DMS 273 (cell line): ENCODE results near the gene POLR1D.
"Not testable (repeated sequence)": the region's sequence is repeated elsewhere in the genome, so short reads cannot be mapped to it uniquely, and the experiment has no call there.

Experiments
- DNase-seq: peaks from one replicate; lab custom pipeline; 2025; ENCODE audit not compliant: unreplicated experiment; lab: John Stamatoyannopoulos, UW

POLR1D gene

DNA sequence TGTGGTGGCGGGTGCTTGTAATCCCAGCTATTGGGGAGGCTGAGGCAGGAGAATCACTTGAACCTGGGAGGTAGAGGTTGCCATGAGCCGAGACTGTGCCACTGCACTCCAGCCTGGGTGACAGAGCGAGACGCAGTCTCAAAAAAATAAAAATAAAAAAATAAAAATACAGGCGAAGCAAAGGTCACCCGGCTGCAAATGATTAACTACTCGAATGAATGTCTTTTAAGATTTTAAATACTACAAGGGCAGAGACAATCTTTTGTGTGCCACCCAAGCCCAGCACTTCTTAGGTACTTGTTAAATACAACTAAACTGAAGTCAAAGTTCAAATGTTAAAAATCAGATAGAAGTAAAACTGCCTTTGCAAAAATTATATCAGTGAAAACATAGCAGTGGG lies 8.1 kb upstream of the POLR1D start:
- DNase-seq = no peak

DNA sequence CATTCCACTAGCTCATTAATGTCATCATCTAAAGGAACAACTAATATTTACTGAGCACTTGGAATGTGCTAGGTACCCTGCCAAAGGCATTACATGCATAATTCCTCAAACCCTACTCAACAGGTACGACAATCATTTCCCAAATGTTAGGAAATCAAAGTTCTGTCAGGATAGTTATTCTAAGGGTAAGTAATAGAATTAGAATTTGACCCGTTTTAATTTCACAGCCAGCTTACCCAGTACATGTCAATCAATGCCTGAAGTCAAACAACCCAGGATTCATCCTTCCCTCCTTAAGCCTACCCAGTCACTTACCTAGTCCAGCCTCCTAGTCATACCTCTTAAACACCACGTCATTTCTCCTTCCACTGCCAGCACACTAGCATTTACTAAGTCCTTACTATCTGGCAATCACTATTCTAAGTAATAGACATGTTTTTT lies 3.8 kb upstream of the POLR1D start:
- DNase-seq = no peak

DNA sequence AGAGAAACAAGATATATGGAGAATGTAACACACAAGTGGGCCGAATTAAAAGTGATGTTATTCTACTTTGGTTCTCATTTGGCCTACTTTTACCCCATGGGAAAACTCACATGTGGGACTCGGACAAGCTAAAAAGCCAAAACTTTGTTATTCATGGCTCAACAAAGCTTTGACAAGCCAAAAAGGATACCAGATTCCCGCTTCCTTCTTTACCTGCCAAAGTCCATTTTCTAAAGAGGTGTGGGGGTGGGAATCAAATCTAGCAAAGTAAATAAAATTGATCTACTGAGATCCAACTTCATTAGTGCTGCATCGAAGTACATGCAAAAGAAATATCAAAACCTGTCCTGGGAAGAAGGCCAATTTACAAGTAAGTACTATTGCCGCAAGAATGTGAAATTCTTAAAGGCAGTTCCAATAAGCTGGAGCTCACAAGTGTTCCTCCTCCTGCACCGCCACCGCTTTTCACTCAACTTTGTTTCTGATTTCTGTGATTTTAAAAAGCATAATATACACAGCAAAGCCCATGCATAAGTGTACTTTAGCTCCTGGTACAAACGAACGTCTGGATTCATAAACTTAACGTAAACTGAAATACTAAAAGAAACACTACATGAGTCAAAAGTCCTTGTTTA lies 2.5 kb upstream of the POLR1D start:
- peak; percentile 6 for DNase-seq

DNA sequence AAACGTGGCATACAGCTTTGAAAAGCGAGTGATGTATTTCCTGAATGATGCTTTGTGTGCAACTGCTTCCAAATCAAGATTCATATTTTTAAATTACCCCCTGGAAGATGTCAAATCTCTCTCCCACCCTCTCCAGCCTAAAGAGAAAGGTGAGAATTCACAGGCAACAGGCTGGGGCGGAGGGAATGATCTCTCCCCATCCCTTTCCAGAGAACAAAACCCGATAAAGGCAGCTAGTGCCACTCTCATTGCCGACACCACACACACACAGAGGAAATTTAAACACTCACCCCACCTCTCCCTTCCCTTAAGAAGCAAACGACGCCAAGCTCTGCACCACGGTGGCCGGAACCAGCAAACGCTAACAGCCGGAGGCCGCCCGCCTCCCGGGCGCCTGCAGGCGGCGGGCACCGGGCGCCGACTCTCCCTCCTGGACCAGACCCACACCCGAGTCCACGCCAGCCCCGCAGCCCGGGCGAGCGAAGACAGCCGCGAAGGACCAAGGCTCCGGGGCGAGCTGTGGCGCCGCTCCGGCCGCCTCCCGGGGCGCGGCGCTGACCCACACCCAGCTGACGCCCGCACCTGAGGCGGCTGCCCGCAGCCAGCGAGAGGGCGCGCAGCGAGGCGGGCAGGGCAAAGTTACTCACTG lies 1.8 kb upstream of the POLR1D start:
- DNase-seq = peak; percentile 54

DNA sequence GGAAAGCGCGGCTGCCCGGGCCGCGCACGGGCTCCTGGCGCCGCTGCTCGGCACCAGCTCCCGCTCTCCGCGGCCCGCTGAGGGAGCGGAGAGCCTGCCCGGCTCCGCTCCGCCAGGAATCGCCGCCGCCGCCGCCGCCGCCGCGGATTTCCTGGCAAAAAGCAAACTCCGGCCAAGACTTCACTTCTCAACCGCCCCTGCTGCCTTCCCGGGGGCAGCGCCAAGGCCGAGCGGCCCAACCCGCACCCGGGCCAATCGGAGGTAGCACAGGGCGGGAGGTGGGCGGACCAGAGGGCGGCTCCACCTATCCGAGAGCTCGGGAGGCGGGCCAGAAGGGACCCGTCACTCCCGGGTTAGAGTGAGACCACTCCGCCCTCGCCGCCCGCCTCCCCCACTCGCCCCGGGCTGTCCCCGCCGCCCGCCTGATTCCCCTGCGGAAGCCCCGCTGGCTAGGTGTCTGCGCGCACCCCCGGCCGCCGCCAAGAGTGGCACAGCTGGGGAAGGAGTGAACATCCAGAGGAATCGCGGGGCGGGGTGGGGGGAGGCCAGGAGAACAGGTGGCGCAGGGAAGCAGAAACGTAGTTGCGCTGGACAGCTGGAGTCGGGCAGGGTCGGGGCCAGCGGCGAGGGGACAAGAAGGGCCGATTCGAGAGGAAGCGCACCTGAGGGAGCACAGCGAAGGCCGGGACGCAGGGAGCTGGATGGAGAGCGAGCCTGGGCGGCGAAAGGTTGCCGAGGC lies 1.1 kb upstream of the POLR1D start, which contains the start of gene LNX2:
LNX2 (minus strand) TSS at position 153 of the 739 bp plus-strand sequence. CDS start 38,826 bp downstream, outside the sequence.
- peak; percentile 97 for DNase-seq

DNA sequence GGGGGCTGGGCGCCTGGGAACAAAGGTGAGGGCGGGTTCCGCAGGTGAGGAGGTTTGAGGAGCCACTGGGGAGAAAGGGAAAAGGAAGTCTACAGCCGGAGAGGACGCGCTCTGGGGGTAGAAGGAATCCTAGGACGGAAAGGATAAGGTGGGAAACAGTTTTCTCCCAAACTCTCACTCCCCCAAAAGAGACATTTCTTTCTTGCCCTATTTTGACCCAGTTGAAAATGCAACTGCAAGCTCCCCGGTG lies 651 bp upstream of the POLR1D start:
- peak; percentile 63 for DNase-seq

DNA sequence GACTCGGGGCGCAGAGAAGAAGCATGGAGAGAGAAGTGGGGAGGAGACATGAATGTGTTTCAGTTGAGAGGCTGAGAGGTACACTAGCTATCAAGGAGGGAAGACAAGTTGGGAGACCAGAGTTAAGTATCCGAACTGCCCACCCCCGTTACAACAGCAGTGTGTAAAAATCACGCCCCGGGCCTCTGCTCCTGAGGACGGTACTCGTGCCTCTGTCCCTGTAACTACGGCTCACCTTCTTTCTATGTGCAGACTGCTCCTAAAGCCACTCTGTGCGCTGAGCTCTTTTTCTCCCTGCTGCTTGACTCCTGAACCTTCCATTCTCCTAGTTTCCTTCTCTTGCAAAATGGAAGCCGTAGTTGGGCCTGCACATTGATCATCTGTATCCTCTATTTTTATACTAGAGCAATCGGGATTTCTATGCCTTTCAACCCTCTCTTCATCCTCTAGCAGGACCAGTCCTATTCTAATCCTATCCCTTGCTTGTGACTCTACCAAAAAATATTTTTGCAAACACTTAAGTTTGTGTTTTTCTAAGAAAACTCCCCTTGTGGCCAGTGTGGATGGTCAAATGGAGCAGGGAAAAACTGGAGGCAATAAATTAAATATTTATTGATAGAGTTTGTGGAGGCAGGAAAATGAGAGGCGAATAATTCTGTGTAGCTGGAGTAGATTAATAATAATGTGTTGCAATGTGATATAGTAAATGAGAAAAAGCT lies 569 bp downstream of the POLR1D start:
- peak; percentile 44 for DNase-seq

DNA sequence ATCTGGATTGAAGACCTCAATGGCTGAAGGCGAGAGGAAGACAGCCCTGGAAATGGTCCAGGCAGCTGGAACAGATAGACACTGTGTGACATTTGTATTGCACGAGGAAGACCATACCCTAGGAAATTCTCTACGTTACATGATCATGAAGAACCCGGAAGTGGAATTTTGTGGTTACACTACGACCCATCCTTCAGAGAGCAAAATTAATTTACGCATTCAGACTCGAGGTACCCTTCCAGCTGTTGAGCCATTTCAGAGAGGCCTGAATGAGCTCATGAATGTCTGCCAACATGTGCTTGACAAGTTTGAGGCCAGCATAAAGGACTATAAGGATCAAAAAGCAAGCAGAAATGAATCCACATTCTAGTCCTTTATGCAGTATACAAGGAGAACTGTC lies 1.2 kb downstream of the POLR1D start:
- no peak for DNase-seq

DNA sequence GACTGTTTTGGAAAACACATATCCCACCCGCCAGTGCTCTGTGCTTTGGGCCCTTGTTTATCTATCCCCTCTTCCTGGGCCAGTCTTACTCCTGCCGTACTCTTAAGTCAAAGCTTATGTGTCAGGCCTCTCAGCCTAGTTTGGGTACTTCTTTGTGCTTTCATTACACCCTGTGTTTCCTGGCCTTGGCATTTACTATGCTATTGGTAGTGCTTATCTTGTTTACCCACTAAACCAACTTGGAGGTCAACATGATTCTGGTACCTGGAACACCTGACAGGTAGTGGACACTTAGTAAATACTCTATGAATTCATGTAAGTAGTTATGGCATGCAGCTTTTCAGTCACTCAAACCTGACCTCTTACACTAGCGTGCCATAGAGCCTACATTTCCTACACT lies 2.4 kb downstream of the POLR1D start:
- no peak for DNase-seq

DNA sequence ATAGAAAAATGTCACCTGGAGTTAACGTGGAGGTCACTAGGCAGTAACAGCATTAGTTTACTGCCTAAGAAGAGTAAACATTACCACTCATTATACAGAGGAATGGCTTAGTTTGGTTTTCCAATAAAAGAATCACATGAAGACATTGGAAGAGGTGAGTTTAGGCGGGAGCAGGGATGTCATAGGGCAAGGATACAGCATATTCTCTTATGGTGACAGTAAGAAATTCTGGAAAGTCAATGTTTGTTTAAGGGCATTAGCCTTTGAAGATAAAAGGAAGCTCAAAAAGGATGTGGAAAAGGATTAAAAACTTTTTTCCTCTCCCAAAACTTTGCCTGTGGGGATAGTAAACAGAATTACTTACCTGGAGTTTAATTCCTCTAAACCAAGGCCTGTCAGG lies 4.1 kb downstream of the POLR1D start:
- DNase-seq = no peak

DNA sequence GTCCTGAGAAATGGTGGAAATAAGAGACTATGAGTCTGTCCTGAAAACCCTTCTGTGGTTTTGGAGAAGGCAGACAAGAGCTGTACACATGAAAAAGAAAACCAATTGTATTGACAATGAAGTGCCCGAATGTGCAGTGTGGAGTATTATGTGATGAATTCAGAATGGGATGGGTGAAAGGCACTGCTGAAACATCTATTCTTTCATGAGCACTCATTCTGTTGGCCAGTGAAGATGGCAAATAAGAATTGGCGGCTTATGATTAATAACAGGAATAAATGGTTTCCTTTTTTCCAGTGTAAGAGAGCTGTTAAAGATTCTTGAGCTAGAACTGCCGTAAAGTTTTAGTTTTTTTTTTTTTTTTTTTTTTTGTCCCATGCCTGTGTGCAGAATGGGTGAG lies 5.7 kb downstream of the POLR1D start:
- no peak for DNase-seq

DNA sequence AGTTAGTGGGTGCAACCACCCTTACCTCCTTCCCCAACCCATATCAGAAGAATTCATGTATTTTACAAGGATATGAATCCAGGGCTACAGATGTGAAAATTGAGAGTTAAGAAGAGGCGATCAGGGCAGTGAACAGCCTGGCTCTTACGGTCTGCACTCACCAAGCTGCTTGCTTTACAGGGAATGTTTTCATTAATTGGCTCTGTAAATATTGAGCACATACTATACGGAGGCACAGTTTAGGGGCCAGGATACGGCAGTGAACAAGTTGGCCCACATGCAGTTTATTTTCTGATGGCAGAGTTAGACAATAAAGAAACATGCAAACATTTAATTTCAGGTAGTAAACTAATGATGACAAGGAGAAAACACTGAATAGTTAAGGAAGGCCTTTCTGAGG lies 6.4 kb downstream of the POLR1D start:
- no peak for DNase-seq

DNA sequence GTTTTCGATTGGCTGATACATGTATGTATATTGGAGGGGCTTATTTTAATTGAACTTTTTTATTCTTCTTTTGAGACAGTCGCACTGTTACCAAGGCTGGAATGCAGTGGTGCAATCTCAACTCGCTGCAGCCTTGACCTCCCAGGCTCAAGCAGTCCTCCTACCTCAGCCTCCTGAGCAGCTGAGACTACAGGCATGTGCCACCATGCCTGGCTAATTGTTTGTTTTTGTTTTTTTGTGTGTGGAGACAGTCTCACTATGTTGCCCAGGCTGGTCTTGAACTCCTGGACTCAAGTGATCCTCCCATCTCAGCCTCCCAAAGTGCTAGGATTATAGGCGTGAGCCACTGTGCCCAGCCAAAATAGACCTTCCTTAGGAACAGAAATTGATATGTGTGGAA lies 7.1 kb downstream of the POLR1D start:
- DNase-seq = not testable (repeated sequence)

DNA sequence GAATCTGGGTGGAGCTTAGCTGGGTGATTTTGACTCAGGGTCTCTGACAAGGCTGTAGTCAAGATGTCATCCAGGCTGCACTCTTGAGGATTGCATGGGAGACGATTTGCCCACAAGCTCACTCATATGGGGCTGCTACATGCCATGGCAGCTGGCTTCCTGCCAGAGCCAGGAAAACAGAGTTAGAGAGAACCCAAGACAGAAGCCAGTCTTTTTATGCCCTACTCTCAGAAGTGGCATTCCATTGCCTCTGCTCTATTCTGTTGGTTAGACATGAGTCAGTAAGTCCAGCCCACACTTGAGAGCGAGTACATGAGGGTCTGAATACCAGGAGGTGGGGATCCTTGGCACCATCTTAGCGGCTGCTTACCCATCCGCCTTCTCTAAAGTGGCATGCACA lies 9.5 kb downstream of the POLR1D start:
- DNase-seq = peak; percentile 10

DNA sequence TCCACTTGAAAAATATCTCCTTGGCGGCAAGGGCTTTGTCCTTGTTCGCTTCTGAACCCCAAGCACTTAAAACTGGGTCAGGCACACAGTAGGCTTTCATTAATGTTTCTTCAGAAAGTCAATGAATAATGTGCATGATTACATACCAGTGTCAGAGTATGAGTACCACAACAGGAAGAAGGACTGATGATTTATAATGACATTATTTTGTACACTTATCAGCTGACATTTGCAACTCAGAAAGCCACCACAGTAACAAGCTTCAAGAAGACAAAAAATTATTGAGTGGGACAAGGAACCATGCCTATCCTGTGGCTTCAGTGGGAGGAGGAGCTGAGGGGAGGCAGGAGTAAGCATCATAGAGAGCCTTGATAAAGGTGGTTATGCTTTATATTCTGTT lies 10.0 kb downstream of the POLR1D start:
- no peak for DNase-seq

DNA sequence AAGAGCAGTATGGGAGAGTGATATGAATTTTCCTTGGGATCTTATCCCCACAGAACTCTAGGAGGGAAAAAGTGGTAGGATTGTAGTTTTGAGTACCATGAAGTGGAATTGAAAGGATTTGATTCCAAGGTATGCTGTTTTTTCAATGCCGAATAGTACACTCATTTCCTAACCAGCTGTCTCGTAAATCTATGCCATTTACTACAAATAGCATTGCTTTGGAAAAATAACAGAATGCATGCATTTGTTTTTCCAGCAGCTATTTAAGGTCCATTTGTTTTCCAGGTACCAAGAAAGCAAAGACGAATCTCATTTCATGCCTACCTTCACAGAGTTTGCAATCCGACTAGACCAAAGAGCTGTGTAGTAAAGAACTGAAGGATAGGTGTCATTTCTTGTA lies 10.5 kb downstream of the POLR1D start:
- no peak for DNase-seq

DNA sequence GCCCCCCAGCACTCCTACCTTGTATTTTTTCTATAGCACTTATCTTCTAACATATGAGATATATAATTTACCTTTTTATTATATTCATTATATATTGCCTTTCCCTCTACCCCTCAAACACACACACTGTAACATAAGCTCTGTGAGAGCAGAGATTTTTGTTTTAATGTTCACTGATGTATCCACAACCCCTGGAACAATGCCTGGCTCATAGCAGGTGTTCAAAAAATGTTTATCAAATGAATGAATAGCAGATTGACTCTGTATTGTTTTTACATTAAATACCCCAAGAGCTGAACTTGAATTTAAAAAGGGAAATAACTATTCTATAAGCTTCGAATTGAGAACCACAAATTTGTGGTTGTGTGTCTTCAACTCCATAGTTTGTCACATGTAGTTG lies 11.0 kb downstream of the POLR1D start:
- DNase-seq = no peak

DNA sequence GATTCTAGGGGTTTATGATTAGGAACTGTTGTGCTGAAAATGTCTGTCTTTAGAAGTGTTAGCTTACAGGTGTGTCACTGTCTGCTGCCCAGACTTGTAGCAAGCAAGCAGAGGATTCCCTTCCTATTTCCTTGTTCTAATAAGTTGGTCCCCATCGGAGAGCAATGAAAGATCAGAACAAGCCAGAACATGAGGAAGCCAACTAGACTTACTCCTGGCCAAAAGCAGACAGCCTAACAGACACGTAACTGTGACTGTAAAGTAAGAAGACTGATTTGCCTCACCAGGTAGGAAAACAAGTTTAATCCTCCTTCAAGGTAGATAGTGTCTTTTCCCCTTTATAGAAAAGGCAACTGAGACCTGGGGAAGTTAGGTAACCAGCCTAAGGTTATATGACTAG lies 12.5 kb downstream of the POLR1D start:
- no peak for DNase-seq

DNA sequence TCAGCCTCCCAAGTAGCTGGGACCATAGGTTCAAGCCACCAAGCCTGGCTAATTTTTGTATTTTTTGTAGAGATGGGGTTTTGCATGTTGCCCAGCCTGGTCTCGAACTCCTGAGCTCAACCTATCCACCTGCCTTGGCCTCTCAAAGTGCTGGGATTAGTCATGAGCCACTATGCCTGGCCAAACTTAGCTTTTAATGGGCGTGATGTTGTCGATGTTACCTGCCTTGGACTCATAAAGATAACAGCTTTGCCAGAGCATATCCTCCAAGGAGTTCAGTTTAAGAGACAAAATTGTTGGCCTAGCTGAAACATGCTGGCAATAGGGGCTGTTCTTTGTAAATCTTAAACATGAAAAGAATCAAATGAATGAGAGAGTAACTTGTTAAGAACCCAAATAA lies 13.1 kb downstream of the POLR1D start:
- no peak for DNase-seq

DNA sequence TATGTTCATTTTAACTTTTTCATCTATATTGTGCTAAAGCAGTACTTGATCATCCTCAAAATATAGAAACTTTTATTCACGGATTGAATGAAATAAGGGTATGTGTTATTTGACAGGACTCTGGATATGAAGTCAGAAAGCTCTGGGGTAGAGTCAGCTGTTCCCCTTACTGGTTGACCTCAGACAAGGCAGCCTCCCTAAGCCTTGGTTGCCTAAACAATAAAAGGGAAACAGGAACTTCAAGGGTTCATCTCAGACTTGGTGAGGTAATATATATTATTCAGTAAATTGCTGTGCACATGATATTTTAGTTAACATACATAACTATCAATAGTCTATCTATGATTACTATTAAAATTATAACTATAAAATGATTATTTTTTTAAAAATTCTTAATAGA lies 13.6 kb downstream of the POLR1D start:
- DNase-seq = no peak

DNA sequence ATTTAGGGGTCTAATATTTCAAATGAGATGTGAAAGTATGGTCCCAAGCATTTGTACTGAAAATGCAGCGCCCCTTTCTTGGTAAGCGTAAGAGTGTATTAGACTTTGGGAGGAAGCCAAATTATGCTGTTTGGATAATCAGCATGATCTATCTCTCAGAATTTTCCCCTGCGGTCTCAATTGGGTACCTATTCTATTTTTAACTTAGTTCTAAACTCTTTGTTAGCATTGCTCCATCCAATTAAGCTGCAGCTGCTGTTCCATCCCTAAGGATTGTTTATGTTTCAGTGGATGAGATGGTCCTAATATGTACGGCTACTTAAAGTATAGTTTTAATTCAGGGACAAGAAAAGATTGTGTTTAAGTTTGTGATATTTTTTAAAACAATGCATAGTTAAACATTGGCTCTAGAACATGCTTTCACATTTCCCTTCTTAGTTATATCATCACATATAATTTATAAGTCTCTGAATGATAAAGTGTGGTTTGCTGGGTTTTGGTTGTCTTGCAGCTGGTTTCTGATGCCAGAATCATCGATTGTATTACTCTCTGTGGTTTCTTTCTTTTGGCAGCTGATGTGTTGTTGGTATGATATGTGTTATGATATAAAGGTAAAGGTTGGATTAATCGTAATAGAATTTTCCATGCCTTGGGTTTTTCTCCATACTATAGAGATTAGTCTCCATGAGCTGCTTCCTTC lies 15.0 kb downstream of the POLR1D start:
- DNase-seq = peak; percentile 3
